HepG2 (cell line): ENCODE data around the gene APC2. TPM values are rescaled to one million over a fixed set of nuclear protein-coding genes. Genes with fewer than 3 reads are reported as not detected.

Experiments used
- DPF2 ChIP-seq: sonication (generic); formaldehyde crosslinking; IDR thresholded peaks from 2 replicates; pipeline ENCODE4 v1.4.0; 2020; ENCODE audit warnings: mild to moderate bottlenecking, low read depth, missing genetic modification reagents, borderline replicate concordance
- FIP1L1 ChIP-seq: fragments of 200-400 bp; formaldehyde crosslinking; IDR thresholded peaks from 2 replicates; pipeline ENCODE4 v1.6.1; 2018; ENCODE audit warnings: low read depth, mild to moderate bottlenecking, low read length, moderate library complexity, borderline replicate concordance; ENCODE audit not compliant: insufficient read depth
- FOXK1 ChIP-seq: sonication (generic); formaldehyde crosslinking; IDR thresholded peaks from 2 replicates; pipeline ENCODE4 v1.4.0; 2020; ENCODE audit warnings: low read depth, missing genetic modification reagents, borderline replicate concordance
- MEIS1 ChIP-seq: sonication (generic); formaldehyde crosslinking; IDR thresholded peaks from 2 replicates; pipeline ENCODE4 v1.9.0; 2021; ENCODE audit warnings: mild to moderate bottlenecking, missing genetic modification reagents, moderate library complexity, borderline replicate concordance
- MIXL1 ChIP-seq: IDR thresholded peaks from 2 replicates; pipeline ENCODE4 v1.6.1; 2016
- NFYB ChIP-seq: sonication (generic); formaldehyde crosslinking; IDR thresholded peaks from 2 replicates; pipeline ENCODE4 v1.4.0; 2020; ENCODE audit warnings: missing genetic modification reagents
- RAD21 ChIP-seq: fragments of 450-650 bp; formaldehyde crosslinking; IDR thresholded peaks from 2 replicates; pipeline ENCODE4 v1.5.0; 2020; ENCODE audit warnings: mild to moderate bottlenecking
- RBM22 ChIP-seq: fragments of 200-400 bp; formaldehyde crosslinking; optimal IDR thresholded peaks from 2 replicates; pipeline ENCODE3; 2017; ENCODE audit warnings: mild to moderate bottlenecking, low read length, moderate library complexity
- RERE ChIP-seq: IDR thresholded peaks from 2 replicates; pipeline ENCODE4 v1.6.1; 2016; ENCODE audit warnings: low read depth, missing genetic modification reagents, missing compliant biosample characterization
- TOE1 ChIP-seq: sonication (generic); formaldehyde crosslinking; IDR thresholded peaks from 2 replicates; pipeline ENCODE4 v1.4.0; 2020; ENCODE audit warnings: mild to moderate bottlenecking, missing genetic modification reagents
- USF2 ChIP-seq, 2 experiments: sonication (generic) in 1 of 2; formaldehyde crosslinking in 1 of 2; IDR thresholded peaks; 2 replicates each; pipeline versions ENCODE4 v1.5.1 to v1.6.1; 2011 to 2020; ENCODE audit warnings: borderline replicate concordance in 1 of 2, low read depth in 1 of 2, low read length in 1 of 2, mild to moderate bottlenecking in 1 of 2, missing genetic modification reagents in 1 of 2, moderate library complexity in 1 of 2
- ZBTB25 ChIP-seq: IDR thresholded peaks from 2 replicates; pipeline ENCODE4 v1.6.1; 2018; ENCODE audit warnings: missing genetic modification reagents
- ZFP41 ChIP-seq: sonication (generic); formaldehyde crosslinking; IDR thresholded peaks from 2 replicates; pipeline ENCODE4 v1.4.0; 2020; ENCODE audit warnings: mild to moderate bottlenecking, missing genetic modification reagents, borderline replicate concordance
- ZMYM2 ChIP-seq: sonication (generic); formaldehyde crosslinking; IDR thresholded peaks from 2 replicates; pipeline ENCODE4 v1.8.0; 2022; ENCODE audit warnings: mild to moderate bottlenecking, missing genetic modification reagents
- ZNF225 ChIP-seq: sonication (generic); formaldehyde crosslinking; IDR thresholded peaks from 2 replicates; pipeline ENCODE4 v1.4.0; 2020; ENCODE audit warnings: mild to moderate bottlenecking, missing genetic modification reagents
- ZNF281 ChIP-seq: sonication (generic); formaldehyde crosslinking; IDR thresholded peaks from 2 replicates; pipeline ENCODE4 v1.4.0; 2020; ENCODE audit warnings: missing genetic modification reagents, borderline replicate concordance
- ZNF850 ChIP-seq: sonication (generic); formaldehyde crosslinking; conservative IDR thresholded peaks from 2 replicates; pipeline ENCODE4 v1.9.0; 2021; ENCODE audit warnings: mild to moderate bottlenecking, missing genetic modification reagents
- polyA plus RNA-seq, 8 experiments: library from polyadenylated mRNA; depleted of rRNA in 3 of 8; stranded (reverse) in 7 of 8; unstranded in 1 of 8; fragments of >200 nt; fragmentation: Illumina TruSeq in 4 of 8; extraction: Trizol in 4 of 8; gene quantifications; 2 replicates each; pipeline versions ENCODE4 v1.2.1 to v1.2.3, GENCODE V29; 2011 to 2016; ENCODE audit warnings: low read depth in 4 of 8, missing spikeins in 1 of 8, mixed read lengths in 1 of 8; ENCODE audit not compliant: insufficient read depth in 1 of 8
- total RNA-seq, 5 experiments: library from RNA; depleted of rRNA; stranded (reverse); fragments of >200 nt; fragmentation: Illumina TruSeq; extraction: Trizol; gene quantifications; 2 replicates each; pipeline ENCODE4 v1.2.3, GENCODE V29; 2016; ENCODE audit warnings: low read depth in 1 of 5

The APC2 gene
- total and polyA plus RNA-seq, 2 of the 13 experiments (the other 11 are each of a cell fraction or from before 2014, with no cell fraction given): 0.08 to 0.22 TPM

- TF ChIP-seq RERE (CRISPR knock-in tag) (no peak), USF2 (IDR thresholded peaks at IDR 0.05; ENCODE audit: low read depth, low read length) (no peak), USF2 (CRISPR knock-in tag; IDR thresholded peaks at IDR 0.05; ENCODE audit: borderline replicate concordance) (no peak), DPF2 (CRISPR knock-in tag) (no peak), TOE1 (CRISPR knock-in tag) (no peak), NFYB (CRISPR knock-in tag) (no peak; the same call in 1 of the 2 replicates), ZBTB25 (no peak), FOXK1 (CRISPR knock-in tag) (no peak), ZFP41 (CRISPR knock-in tag) (no peak), RBM22 (peak; percentile 19), FIP1L1 (no peak), MEIS1 (CRISPR knock-in tag) (no peak), ZNF225 (CRISPR knock-in tag) (no peak), MIXL1 (CRISPR knock-in tag) (no peak), RAD21 (CRISPR knock-in tag) (no peak), ZNF281 (CRISPR knock-in tag) (no peak), ZNF850 (CRISPR knock-in tag) (peak; percentile 22; the same call in 1 of the 2 replicates), ZMYM2 (CRISPR knock-in tag) (0 out of 2 replicates have a peak, but pooled peaks have one; percentile 1)
These were observed 41.9 kb downstream of the APC2 start (continued) for GRCh38 chr19:1491849-1492170.
